Fibroblast of the aortic adventitia (primary cell): ENCODE data around the gene PTGFR. TPM values are rescaled to one million over a fixed set of nuclear protein-coding genes. Genes with fewer than 3 reads are reported as not detected.

Experiments
- DNase-seq: peaks from one replicate; pipeline ENCODE4 v3.0.0-alpha.2; 2010; ENCODE audit warnings: low read depth
- H3K4me3 ChIP-seq: 2 replicates; pipeline ENCODE4 v1.5.1; 2011; ENCODE audit warnings: low read depth, mild to moderate bottlenecking, control low read depth, low read length, moderate library complexity
- total RNA-seq: library from RNA; depleted of rRNA; stranded (reverse); fragments of >200 nt; gene quantifications from 2 replicates; pipeline ENCODE4 v1.2.3, GENCODE V29; 2012; ENCODE audit warnings: low replicate concordance
- TF ChIP-seq, protein P1 (sequence below): IDR thresholded peaks from 2 replicates; pipeline ENCODE4 v1.5.1; 2011; ENCODE audit warnings: mild to moderate bottlenecking, low read length, control low read depth, inconsistent platforms; ENCODE audit not compliant: insufficient read depth

PTGFR gene
- total RNA-seq, 1 donor = 77.5 TPM

DNA sequence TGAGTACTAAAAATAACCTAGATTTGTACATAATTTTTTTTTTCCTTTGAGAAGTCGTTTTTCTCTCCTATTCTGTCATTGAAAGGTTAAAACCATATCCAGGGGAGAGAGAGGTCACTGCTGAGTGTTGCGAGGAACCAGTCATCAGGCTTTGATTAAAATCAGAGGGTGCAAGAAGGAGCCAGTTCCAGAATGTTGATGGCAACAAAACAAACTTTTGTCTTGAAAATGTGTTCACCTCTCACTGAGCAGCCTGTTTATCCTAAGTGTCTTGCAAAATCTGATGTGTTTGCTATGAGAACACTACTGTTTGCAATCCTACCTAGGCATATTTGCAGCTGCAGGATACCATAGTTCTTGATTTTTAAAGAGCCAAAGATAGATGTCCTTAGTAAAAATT lies 25.9 kb downstream of the PTGFR start:
- TF ChIP-seq, protein P1, sequence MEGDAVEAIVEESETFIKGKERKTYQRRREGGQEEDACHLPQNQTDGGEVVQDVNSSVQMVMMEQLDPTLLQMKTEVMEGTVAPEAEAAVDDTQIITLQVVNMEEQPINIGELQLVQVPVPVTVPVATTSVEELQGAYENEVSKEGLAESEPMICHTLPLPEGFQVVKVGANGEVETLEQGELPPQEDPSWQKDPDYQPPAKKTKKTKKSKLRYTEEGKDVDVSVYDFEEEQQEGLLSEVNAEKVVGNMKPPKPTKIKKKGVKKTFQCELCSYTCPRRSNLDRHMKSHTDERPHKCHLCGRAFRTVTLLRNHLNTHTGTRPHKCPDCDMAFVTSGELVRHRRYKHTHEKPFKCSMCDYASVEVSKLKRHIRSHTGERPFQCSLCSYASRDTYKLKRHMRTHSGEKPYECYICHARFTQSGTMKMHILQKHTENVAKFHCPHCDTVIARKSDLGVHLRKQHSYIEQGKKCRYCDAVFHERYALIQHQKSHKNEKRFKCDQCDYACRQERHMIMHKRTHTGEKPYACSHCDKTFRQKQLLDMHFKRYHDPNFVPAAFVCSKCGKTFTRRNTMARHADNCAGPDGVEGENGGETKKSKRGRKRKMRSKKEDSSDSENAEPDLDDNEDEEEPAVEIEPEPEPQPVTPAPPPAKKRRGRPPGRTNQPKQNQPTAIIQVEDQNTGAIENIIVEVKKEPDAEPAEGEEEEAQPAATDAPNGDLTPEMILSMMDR = no peak
- DNase-seq = no peak
- no peak overlapping the region for H3K4me3 ChIP-seq

DNA sequence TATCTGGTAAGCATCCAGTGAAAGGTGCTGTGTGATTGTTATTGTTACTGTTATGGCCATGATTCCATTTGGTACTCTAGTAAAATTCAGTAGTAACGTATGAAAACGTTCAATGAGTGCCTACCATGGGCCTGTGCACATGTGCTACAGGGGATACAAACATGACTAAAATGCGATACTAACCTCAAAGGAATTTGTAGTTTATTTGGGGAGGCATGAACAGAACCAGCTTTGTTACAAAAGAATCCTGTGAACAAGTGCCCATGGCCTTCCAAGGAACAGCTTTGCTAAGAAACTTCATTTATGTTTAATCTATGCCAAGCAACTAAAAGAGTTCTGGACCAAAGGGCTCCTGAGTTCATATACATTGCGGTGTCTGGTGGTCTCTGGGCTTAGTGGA lies 28.7 kb downstream of the PTGFR start:
- TF ChIP-seq, protein P1 = no peak
- no peak overlapping the region for H3K4me3 ChIP-seq
- DNase-seq = no peak

DNA sequence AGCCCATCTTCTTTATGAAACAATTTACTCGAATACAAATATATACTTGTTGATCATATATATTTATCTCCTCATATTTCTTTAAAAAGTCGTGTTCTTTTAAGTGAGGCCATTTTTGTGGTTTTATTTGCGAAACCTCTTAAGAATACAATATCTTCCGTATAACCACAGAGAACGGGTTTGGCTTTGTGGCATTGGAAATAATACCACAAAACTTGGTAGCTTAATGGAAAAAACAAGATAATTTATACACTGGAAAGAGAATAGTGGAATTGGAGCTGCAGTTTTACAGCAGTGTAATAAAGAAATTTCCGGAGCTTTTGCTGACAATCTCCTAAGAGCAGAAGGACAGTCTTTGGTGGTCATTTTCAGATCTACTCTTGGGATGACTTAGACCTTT lies 29.4 kb downstream of the PTGFR start:
- TF ChIP-seq, protein P1 = no peak
- H3K4me3 ChIP-seq = no peak overlapping the region
- no peak for DNase-seq

DNA sequence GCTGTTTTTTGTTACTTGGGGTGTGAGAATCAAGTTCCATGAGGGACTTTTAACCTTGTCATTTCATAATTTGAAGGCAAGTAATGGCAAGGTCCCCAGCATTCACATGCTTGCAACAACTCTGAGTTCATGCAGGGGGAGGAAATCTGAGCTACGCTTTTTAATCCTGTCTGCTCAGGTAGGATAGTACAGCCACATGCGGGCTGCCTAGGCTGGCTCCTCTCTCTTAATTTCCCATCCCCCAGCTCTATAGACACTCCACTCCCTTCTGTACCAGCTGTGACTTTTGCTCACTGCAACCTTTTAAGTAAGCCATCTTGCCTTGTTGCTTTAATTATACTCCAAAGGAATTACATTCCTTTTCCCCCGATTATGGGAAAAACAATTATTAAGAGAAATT lies 30.1 kb downstream of the PTGFR start:
- no peak for DNase-seq
- no peak overlapping the region for H3K4me3 ChIP-seq
- TF ChIP-seq, protein P1 = no peak

DNA sequence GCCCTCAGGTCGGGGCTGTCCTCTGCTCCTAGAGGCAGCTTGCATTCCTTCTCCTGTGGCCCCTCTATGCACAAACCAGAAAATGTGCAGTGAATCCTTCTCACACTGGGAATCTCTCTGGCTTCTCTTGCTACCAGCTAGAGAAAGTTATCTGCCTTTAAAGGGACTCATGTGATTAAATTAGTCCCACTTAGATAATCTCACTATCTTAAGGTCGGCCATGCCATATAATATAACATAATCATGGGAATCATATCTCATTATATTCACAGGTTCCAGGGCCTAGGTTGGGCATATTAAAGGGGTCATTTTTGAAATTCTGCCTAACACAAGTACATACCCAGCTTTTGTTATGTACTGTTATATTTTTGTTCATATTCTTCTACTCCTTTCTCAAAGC lies 31.4 kb downstream of the PTGFR start:
- no peak for DNase-seq
- H3K4me3 ChIP-seq = no peak overlapping the region
- TF ChIP-seq, protein P1 = no peak

DNA sequence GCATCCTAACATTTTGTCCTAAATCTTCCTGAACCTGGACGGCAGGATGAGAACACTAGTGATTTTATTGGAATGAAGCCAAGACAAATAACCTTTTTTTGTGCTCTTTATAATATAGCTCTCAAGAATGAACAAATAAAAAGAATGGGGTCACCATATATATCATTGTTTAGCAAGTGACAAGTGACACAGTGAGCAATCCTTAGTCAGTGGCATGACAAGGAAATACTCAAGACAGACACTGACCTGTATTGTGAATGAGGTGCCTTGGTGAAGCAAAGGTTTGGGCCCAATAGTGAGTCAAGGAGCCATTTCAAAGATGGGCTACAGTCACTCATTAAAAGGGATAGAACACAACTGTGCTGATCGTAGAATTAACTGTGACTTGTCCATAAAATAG lies 35.7 kb downstream of the PTGFR start:
- TF ChIP-seq, protein P1 = no peak
- DNase-seq = no peak
- H3K4me3 ChIP-seq = no peak overlapping the region

DNA sequence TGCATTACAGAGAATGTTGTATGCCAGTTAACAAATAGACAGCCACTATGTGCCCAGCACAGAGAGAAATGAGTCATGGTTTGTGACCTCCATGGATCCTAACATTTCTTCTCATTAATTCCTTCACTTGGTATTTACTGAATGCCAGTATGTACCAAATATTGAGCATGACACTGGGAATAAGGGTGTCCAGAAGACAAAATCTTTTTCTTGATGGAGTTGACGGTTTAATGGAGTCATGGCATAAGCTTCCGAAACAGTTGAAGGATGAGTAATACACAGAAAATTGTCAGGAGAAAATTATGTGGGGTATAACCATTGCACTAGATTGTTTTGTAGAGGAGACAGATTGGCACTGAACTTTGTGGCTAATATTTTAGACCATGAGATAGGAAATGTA lies 36.9 kb downstream of the PTGFR start:
- no peak overlapping the region for H3K4me3 ChIP-seq
- TF ChIP-seq, protein P1 = no peak
- no peak for DNase-seq
